AG09309 (cell line): Measurements from ENCODE around the gene KLF6.

Source experiments
- DNase-seq: peaks from one replicate; pipeline ENCODE4 v3.0.0-alpha.2; 2010; ENCODE audit warnings: low read depth
- H3K4me3 ChIP-seq: 2 replicates; pipeline ENCODE4 v1.5.1; 2011; ENCODE audit warnings: mild to moderate bottlenecking, low read depth, low read length, moderate library complexity; ENCODE audit not compliant: control insufficient read depth
- TF ChIP-seq, protein P1 (sequence below): IDR thresholded peaks from 2 replicates; pipeline ENCODE4 v1.5.1; 2011; ENCODE audit warnings: mild to moderate bottlenecking, low read depth, low read length, inconsistent platforms; ENCODE audit not compliant: insufficient read depth, control insufficient read depth; ENCODE audit errors: missing control alignments

Gene KLF6

DNA sequence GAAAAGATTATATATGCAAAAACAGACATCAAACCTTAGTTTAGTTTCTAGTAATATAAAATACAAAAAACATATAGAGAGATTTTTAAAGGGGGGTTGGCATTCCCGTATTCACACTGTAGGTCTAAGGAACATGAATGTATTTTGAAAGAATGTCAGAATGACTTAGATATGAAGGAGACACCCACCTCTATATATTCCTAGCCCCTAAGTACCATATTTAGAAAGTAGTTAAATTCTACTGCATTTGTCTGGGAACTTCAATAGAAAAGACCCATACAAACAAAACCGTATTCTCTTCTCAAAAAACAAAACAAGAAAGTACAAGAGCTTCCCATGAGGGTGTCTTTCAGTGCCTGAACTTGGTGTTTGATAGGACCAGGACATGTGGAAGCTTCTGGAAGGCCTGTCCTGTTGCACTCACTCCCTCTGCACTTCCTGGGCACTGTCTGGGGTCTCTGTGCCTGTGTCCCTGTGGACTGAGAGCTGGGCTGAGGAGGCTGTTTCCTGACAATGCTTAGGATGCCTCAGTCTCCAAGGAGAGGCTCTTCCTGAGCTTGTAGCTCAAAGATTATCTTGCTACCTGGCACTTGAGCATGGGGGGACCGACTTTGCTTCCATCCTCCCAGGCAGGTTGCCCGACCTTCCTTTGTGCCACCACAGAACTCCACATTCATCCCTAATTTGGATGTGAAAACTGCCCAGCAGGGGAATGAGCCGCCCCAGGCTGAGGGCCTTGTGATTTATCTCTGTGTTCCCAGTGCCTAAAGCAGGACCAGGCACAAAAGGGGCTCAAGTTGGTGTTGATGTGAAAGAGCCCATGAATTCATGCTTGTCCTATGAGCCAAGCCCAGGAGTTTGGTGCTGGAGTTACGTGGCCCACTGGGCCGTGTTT is 44.4 kb upstream of the KLF6 start:
- TF ChIP-seq, protein P1, sequence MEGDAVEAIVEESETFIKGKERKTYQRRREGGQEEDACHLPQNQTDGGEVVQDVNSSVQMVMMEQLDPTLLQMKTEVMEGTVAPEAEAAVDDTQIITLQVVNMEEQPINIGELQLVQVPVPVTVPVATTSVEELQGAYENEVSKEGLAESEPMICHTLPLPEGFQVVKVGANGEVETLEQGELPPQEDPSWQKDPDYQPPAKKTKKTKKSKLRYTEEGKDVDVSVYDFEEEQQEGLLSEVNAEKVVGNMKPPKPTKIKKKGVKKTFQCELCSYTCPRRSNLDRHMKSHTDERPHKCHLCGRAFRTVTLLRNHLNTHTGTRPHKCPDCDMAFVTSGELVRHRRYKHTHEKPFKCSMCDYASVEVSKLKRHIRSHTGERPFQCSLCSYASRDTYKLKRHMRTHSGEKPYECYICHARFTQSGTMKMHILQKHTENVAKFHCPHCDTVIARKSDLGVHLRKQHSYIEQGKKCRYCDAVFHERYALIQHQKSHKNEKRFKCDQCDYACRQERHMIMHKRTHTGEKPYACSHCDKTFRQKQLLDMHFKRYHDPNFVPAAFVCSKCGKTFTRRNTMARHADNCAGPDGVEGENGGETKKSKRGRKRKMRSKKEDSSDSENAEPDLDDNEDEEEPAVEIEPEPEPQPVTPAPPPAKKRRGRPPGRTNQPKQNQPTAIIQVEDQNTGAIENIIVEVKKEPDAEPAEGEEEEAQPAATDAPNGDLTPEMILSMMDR = no peak
- H3K4me3 ChIP-seq = peak overlapping the region; percentile 24
- DNase-seq = no peak

DNA sequence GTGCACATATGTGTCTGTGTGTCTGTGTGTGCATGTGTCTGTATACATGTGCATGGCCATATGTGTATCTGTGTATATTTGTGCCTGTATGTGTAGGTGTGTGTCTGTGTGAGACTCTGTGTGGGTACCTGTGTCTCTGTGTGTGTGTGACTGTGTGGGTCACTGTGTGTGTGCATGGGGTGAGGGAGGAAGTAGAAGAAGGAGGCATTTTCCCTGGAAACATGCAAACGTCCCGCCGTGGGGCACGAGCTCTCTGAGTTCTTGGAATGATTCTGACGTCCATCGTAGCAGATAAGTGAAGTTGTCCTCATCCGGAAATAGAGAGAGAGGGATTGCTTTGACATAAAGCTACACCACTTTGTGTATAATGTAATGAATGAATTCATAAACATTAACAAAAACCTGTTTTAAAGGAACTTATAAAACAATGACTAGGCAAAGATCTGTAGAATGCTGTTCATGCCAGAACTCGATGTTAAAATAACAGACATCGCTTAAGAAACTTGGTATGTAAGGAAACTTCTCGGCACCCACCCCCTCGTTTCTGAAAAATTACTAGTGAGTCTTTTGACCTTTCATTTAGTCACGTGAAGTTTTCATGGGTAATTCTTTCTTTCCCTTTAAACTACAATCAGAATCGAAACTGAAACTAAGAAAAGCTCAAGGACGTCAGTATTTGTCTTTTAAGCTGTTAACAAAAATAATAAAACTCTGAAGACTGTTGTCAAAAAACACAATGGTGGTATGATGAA is 43.6 kb upstream of the KLF6 start:
- peak overlapping the region; percentile 24 for H3K4me3 ChIP-seq
- no peak for DNase-seq
- TF ChIP-seq, protein P1 = no peak

DNA sequence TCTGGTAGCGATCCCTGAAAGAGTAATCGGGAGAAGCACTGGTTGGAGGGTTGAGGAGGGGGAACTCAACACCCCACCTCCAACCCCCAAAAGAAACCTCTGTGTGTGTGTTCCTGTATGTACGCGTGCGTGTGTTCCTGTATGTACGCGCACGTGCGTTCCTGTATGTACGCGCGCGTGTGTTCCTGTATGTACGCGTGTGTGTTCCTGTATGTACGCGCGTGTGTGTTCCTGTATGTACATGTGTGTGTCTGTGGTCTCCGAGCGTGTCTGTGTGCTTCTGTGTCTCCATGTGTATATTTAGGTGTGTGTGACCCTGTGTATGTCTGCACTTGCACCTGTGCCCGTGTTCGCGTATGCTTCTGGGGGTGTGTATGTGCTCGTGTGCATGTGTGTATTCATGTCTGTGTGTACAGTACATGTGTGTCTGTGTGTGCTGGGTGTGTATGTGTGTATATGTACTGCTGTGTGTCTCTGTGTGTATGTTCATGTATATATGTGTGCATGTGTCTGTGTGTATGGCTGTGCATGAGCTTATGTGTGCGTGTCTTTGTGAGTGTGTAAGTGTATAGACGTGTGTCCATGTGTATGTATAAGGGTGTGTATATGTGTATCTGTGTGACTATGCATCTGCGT is 42.9 kb upstream of the KLF6 start:
- DNase-seq = no peak
- TF ChIP-seq, protein P1 = no peak
- no peak overlapping the region for H3K4me3 ChIP-seq

DNA sequence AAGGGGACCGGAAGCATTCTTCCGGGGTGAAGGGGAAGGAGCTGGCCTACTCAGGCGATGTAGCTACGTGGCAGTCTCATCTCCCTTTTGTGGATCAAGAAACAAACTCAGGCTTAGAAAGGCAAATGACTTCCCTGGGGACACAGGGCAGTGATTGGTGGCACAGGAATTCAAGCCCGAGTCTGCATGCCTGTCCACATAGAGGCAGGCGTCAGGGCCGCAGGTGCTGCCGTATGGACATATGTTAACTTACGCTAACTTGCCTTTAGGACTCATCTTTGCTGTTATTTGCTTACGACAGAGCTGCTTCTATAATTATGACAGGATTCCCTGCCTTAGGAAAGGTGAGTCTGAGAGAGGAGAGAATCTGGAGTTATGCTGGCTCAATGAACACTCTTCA is 42.3 kb upstream of the KLF6 start:
- no peak overlapping the region for H3K4me3 ChIP-seq
- DNase-seq = no peak
- TF ChIP-seq, protein P1 = no peak

DNA sequence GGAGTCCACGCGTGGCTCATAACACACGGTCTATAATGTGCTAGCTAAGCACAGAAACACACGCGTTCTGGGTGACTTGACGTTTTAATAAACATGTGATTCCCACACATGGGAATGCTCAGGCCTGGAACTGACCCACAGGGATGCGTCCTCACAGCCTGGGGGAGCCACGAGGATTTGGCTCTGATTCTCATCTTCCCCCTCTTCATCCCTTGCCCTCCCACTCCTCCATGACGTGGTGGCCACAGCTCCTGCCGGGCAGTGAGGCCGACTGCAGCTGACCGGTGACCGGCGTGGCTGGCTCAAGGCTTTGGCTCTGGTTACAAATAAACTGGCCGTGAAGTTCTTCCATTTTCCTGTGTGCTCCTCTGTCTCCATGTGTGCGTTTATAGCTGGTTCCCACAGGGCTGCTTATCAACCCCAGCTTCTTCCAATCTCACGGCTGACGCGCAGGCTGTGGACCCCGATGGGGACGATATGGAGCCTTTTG is 40.9 kb upstream of the KLF6 start:
- TF ChIP-seq, protein P1 = no peak
- no peak overlapping the region for H3K4me3 ChIP-seq
- DNase-seq = no peak

DNA sequence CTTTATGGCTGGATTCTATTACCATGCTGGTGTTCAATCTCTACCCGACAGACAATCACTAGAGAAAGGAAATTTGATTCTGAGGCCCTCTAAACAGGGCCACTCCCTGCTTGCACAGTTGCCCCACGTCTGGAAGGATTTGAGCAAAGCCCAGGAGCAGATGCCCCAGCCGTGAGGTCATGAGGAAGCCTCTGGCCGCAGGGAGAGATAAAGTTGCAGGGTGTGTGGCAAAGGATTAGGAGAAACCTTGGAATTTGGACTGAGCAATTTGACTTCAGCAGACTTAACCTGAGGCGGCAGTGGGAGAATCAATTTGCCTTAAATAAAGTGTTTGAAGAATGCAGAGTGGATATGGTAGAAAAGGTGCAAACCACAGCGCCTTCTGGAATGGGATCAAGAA is 40.2 kb upstream of the KLF6 start:
- DNase-seq = no peak
- TF ChIP-seq, protein P1 = no peak
- H3K4me3 ChIP-seq = no peak overlapping the region
